ENCODE data around the gene GRB10. TPM values are rescaled to one million over a fixed set of nuclear protein-coding genes. Genes with fewer than 3 reads are reported as not detected.

GRB10 gene
- total and polyA plus RNA-seq, 2 donors (not counting 3 experiments of a cell fraction or from before 2014, with no cell fraction given): 43.7 to 240 TPM

DNA sequence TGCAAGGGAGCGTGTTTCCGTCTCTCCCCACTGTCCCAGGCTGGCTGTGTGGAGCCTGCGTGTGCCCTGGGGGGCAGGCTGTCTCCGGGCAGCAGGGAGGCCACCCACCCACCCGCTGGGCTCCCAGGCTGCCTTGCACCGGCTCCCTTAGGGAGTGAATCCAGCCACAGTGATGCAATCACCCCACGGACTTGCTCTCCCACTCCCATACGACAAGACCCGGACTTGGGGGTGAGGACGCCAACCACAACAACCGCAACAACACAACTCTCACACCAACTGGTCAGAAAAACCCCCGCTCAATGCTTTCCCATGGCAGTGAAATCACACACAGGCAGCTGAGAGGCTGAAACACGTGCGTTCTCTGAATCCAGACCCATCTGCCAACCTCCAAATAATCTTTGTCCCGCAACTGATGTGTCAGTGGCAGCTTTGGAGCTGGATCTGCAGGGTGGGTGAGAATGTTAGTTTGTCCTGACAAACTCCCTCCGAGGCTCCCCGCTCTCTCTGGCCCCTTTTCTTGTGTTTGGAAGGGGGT, 154.8 kb downstream of the GRB10 start:
- H3K36me3 ChIP-seq (ENCODE audit: control insufficient read depth in 2 of 2, extremely low read depth in 1 of 2, insufficient read depth in 2 of 2, low read length in 2 of 2): peaks cover 13 to 21% of the 10 kb centered on the region in 2 experiments
- intact Hi-C loops (cut with micrococcal nuclease): no loop called here
- H3K4me1 ChIP-seq (ENCODE audit: control insufficient read depth, extremely low read depth, insufficient read depth, low read length): peaks cover 3% of the 10 kb centered on the region
- no peak for DNase-seq (ENCODE audit: low read depth, low spot score)
- H3K9ac ChIP-seq (replicated peaks; ENCODE audit: extremely low read depth, insufficient read depth, low read length): no peak overlapping the region
- H3K9me1 ChIP-seq (replicated peaks; ENCODE audit: control insufficient read depth, extremely low read depth, insufficient read depth, low read length): no peaks in the 10 kb centered on the region
- H3K4me3 ChIP-seq (replicated peaks in 1 of 3; ENCODE audit: insufficient read depth in 1 of 3, low read depth in 1 of 3, low read length in 3 of 3): no peak overlapping the region
- H3K9me3 ChIP-seq (replicated peaks; ENCODE audit: control insufficient read depth, insufficient read depth, low read length): no peaks in the 10 kb centered on the region
- no peak overlapping the region for H2AFZ ChIP-seq (ENCODE audit: low read depth, low read length)
- BruUV-seq (replicated peaks): no TSS peak
- H3K27ac ChIP-seq (ENCODE audit: insufficient read depth, low read depth, low read length): no peak overlapping the region
- H3K27me3 ChIP-seq (ENCODE audit: control insufficient read depth in 2 of 2, insufficient read depth in 2 of 2, low read length in 2 of 2): no peaks in the 10 kb centered on the region
- no peak overlapping the region for H3K4me2 ChIP-seq (ENCODE audit: insufficient read depth, low read length)
- peaks cover 4% of the 10 kb centered on the region for H4K20me1 ChIP-seq (replicated peaks; ENCODE audit: control insufficient read depth, extremely low read depth, insufficient read depth, low read length)
- peaks cover 59% of the 10 kb centered on the region for H3K79me2 ChIP-seq (ENCODE audit: control insufficient read depth, insufficient read depth, low read length)
- ChIA-PET CTCF (no interaction called here), POLR2A (no interaction called here)
- no peak for FAIRE-seq
- TF ChIP-seq POLR2A (IDR thresholded peaks at IDR 0.05; ENCODE audit: low read depth, low read length): no peak
- no peak for TF ChIP-seq JUN (IDR thresholded peaks at IDR 0.05; ENCODE audit: borderline replicate concordance, insufficient read depth, insufficient read length, low read depth)
- no peak for TF ChIP-seq MYC (IDR thresholded peaks at IDR 0.05; ENCODE audit: low read depth, low read length)
- no peak for TF ChIP-seq POLR2AphosphoS5 (IDR thresholded peaks at IDR 0.05; ENCODE audit: insufficient read depth, low read depth, low read length)
- TF ChIP-seq, protein P1, sequence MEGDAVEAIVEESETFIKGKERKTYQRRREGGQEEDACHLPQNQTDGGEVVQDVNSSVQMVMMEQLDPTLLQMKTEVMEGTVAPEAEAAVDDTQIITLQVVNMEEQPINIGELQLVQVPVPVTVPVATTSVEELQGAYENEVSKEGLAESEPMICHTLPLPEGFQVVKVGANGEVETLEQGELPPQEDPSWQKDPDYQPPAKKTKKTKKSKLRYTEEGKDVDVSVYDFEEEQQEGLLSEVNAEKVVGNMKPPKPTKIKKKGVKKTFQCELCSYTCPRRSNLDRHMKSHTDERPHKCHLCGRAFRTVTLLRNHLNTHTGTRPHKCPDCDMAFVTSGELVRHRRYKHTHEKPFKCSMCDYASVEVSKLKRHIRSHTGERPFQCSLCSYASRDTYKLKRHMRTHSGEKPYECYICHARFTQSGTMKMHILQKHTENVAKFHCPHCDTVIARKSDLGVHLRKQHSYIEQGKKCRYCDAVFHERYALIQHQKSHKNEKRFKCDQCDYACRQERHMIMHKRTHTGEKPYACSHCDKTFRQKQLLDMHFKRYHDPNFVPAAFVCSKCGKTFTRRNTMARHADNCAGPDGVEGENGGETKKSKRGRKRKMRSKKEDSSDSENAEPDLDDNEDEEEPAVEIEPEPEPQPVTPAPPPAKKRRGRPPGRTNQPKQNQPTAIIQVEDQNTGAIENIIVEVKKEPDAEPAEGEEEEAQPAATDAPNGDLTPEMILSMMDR (IDR thresholded peaks at IDR 0.05; ENCODE audit: extremely low read depth in 1 of 2, insufficient read depth in 1 of 2, low read depth in 1 of 2, low read length in 2 of 2): no peak
- TF ChIP-seq EZH2 (IDR thresholded peaks at IDR 0.05; ENCODE audit: borderline replicate concordance, low read depth, low read length, severe bottlenecking): no peak
- no peak for TF ChIP-seq GATA2 (IDR thresholded peaks at IDR 0.05; ENCODE audit: insufficient read depth, insufficient read length, low read depth, low read length)
- TF ChIP-seq, protein P2, sequence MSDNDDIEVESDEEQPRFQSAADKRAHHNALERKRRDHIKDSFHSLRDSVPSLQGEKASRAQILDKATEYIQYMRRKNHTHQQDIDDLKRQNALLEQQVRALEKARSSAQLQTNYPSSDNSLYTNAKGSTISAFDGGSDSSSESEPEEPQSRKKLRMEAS (IDR thresholded peaks at IDR 0.05; ENCODE audit: insufficient read depth, insufficient read length): no peak
- dilution Hi-C loops (cut with MboI; ENCODE audit: extremely low pct_ligation_motif_present, low sequenced_read_pairs): no loop called here

Measured in endothelial cell of umbilical vein (primary cell).